K562 treated with DMSO at 1 percent for 24 hours (cell line): ENCODE results near the gene FTSJ1. TPM values are rescaled to one million over a fixed set of nuclear protein-coding genes. Genes with fewer than 3 reads are reported as not detected.

Experiments
- total RNA-seq: library from RNA; unstranded; fragments of 300-600 nt; gene quantifications from 2 replicates; pipeline ENCODE4 v1.2.3, GENCODE V29; 2022; ENCODE audit warnings: low read depth; ENCODE audit not compliant: insufficient read depth

The FTSJ1 gene
- 45.6 and 45.9 TPM in 2 replicates for total RNA-seq

GRCh38 chrX:48475774-48476577, at the start of gene FTSJ1:
TSS of gene FTSJ1 (plus strand) at chrX:48476199. CDS start at chrX:48478048, 1,849 bp downstream.

GRCh38 chrX:48470110-48470832, 5.7 kb upstream of the FTSJ1 start, which contains the start of gene SLC38A5:
TSS of gene SLC38A5 (minus strand) at chrX:48470260. CDS start at chrX:48467924, 2,336 bp downstream.

GRCh38 chrX:48508400-48509244, 32.6 kb downstream of the FTSJ1 start, which contains the start of gene PORCN:
TSS of gene PORCN (plus strand) at chrX:48508992. CDS start at chrX:48509821, 829 bp downstream.

GRCh38 chrX:48521353-48522243, 45.6 kb downstream of the FTSJ1 start, which contains the start of gene EBP:
TSS of gene EBP (plus strand) at chrX:48521808. CDS start at chrX:48523772, 1,964 bp downstream.

Other genes starting within 250 kb of the FTSJ1 start
- gene SSX1, start 220.8 kb upstream of the FTSJ1 start, total RNA-seq = 80.4 and 98.9 TPM in 2 replicates
- 36.3 and 37.7 TPM in 2 replicates for gene SSX3, start 119.5 kb upstream of the FTSJ1 start, total RNA-seq
- gene SSX4, start 92.7 kb upstream of the FTSJ1 start, total RNA-seq = 14.1 TPM in 1 of 2 replicates, not detected in the other
- 9.5 and 22.0 TPM in 2 replicates for gene SSX4B, start 64.2 kb upstream of the FTSJ1 start, total RNA-seq
- gene SLC38A5, start 5.9 kb upstream of the FTSJ1 start, total RNA-seq = 27.2 and 36.4 TPM in 2 replicates
- 6.7 and 11.1 TPM in 2 replicates for gene PORCN, start 32.8 kb downstream of the FTSJ1 start, total RNA-seq
- 236 and 255 TPM in 2 replicates for gene EBP, start 45.6 kb downstream of the FTSJ1 start, total RNA-seq
- 11.5 and 12.9 TPM in 2 replicates for gene TBC1D25, start 63.5 kb downstream of the FTSJ1 start, total RNA-seq
- 60.6 and 67.0 TPM in 2 replicates for gene RBM3, start 98.3 kb downstream of the FTSJ1 start, total RNA-seq
- 93.9 and 94.4 TPM in 2 replicates for gene WDR13, start 121.3 kb downstream of the FTSJ1 start, total RNA-seq
- gene WAS, start 207.6 kb downstream of the FTSJ1 start, total RNA-seq = 20.6 and 24.7 TPM in 2 replicates
- gene SUV39H1, start 220.5 kb downstream of the FTSJ1 start, total RNA-seq = 39.3 and 40.4 TPM in 2 replicates